ENCODE results near the gene ZNF727. TPM values are rescaled to one million over a fixed set of nuclear protein-coding genes. Genes with fewer than 3 reads are reported as not detected.
"Not testable (repeated sequence)": the region's sequence is repeated elsewhere in the genome, so short reads cannot be mapped to it uniquely, and the experiment has no call there.

The ZNF727 gene
- total RNA-seq = 0.27 TPM

- peak in 2 of 3 donors; percentile 66 to 74 for DNase-seq (ENCODE audit: low read depth in 2 of 3, low spot score in 2 of 3)
Observed at GRCh38 chr7:64045301-64046040, at the start of gene ZNF727. TSS of gene ZNF727 (plus strand) at chr7:64045434. CDS start at chr7:64045622, 188 bp downstream.

GRCh38 chr7:63998549-63998948 lies 46.7 kb upstream of the ZNF727 start, which contains the start of gene ZNF722:
TSS of gene ZNF722 (plus strand) at chr7:63998849. CDS start at chr7:63998962, 113 bp downstream.
- DNase-seq (ENCODE audit: low read depth in 2 of 3, low spot score in 2 of 3) = no peak

- DNase-seq (ENCODE audit: low read depth in 2 of 3, low spot score in 2 of 3) = not testable (repeated sequence)
Observed at GRCh38 chr7:64015496-64015895, 29.7 kb upstream of the ZNF727 start.

- DNase-seq (ENCODE audit: low read depth in 2 of 3, low spot score in 2 of 3) = no peak
Observed at GRCh38 chr7:64035388-64035787, 9.8 kb upstream of the ZNF727 start.

- no peak for DNase-seq (ENCODE audit: low read depth in 2 of 3, low spot score in 2 of 3)
Observed at GRCh38 chr7:64037095-64037494, 8.1 kb upstream of the ZNF727 start.

- no peak for DNase-seq (ENCODE audit: low read depth in 2 of 3, low spot score in 2 of 3)
Observed at GRCh38 chr7:64046041-64046389, 781 bp downstream of the ZNF727 start.

- DNase-seq (ENCODE audit: low read depth in 2 of 3, low spot score in 2 of 3) = not testable (repeated sequence)
Observed at GRCh38 chr7:64077837-64078698, 32.8 kb downstream of the ZNF727 start.

GRCh38 chr7:64078699-64078994 lies 33.4 kb downstream of the ZNF727 start:
- no peak for DNase-seq (ENCODE audit: low read depth in 2 of 3, low spot score in 2 of 3)

GRCh38 chr7:64087501-64087900 lies 42.3 kb downstream of the ZNF727 start:
- no peak for DNase-seq (ENCODE audit: low read depth in 2 of 3, low spot score in 2 of 3)

GRCh38 chr7:64088863-64089262 lies 43.6 kb downstream of the ZNF727 start:
- DNase-seq (ENCODE audit: low read depth in 2 of 3, low spot score in 2 of 3) = not testable (repeated sequence)

Other genes starting within 250 kb of the ZNF727 start
- gene ZNF722, start 46.6 kb upstream of the ZNF727 start, total RNA-seq = not detected
- not detected for gene ZNF735, start 161.8 kb downstream of the ZNF727 start, total RNA-seq
- gene ZNF679, start 183.0 kb downstream of the ZNF727 start, total RNA-seq = not detected

All from hematopoietic multipotent progenitor cell (in vitro differentiated cells).